GM23248 (cell line): ENCODE data around the gene ZNRD2. TPM values are rescaled to one million over a fixed set of nuclear protein-coding genes. Genes with fewer than 3 reads are reported as not detected.
A peak's percentile ranks its signal among the peaks of the same experiment; 100 is the strongest.

ENCODE experiments used
- DNase-seq: peaks from one replicate; pipeline ENCODE4 v3.0.0-alpha.2; 2015
- H2AFZ ChIP-seq: fragments of 200-600 bp; sonication (generic); 2 replicates; pipeline ENCODE4 v1.6.1; 2016; ENCODE audit warnings: antibody characterized with exemption
- H3F3A ChIP-seq: fragments of 200-600 bp; sonication (generic); 2 replicates; pipeline ENCODE4 v1.6.1; 2016; ENCODE audit warnings: mild to moderate bottlenecking, antibody characterized with exemption, mixed run types; ENCODE audit not compliant: insufficient read depth
- H3K27ac ChIP-seq: fragments of 200-600 bp; sonication (generic); 2 replicates; pipeline ENCODE4 v1.5.1; 2016; ENCODE audit warnings: mild to moderate bottlenecking
- H3K27me3 ChIP-seq: fragments of 200-600 bp; sonication (generic); replicated peaks from 2 replicates; pipeline ENCODE4 v1.6.1; 2016; ENCODE audit warnings: mild to moderate bottlenecking; ENCODE audit not compliant: insufficient read depth
- H3K36me3 ChIP-seq: fragments of 200-600 bp; sonication (generic); 2 replicates; pipeline ENCODE4 v1.6.1; 2016; ENCODE audit warnings: low read depth, mild to moderate bottlenecking
- H3K4me1 ChIP-seq: fragments of 200-600 bp; sonication (generic); 2 replicates; pipeline ENCODE4 v1.6.1; 2016; ENCODE audit warnings: mild to moderate bottlenecking; ENCODE audit not compliant: insufficient read depth
- H3K4me2 ChIP-seq: fragments of 200-600 bp; sonication (generic); one replicate; pipeline ENCODE4 v1.6.1; 2016; ENCODE audit warnings: mild to moderate bottlenecking; ENCODE audit not compliant: unreplicated experiment
- H3K4me3 ChIP-seq: fragments of 200-600 bp; sonication (generic); 2 replicates; pipeline ENCODE4 v1.5.1; 2016; ENCODE audit warnings: mild to moderate bottlenecking
- H3K79me2 ChIP-seq: fragments of 200-600 bp; sonication (generic); 2 replicates; pipeline ENCODE4 v1.6.1; 2016; ENCODE audit warnings: mild to moderate bottlenecking; ENCODE audit not compliant: insufficient read depth
- H3K9ac ChIP-seq: fragments of 200-600 bp; sonication (generic); 2 replicates; pipeline ENCODE4 v1.6.1; 2016; ENCODE audit warnings: mild to moderate bottlenecking
- H3K9me2 ChIP-seq: fragments of 200-600 bp; sonication (generic); 2 replicates; pipeline ENCODE4 v1.6.1; 2016; ENCODE audit warnings: mixed run types, mild to moderate bottlenecking, moderate library complexity; ENCODE audit not compliant: insufficient read depth
- H3K9me3 ChIP-seq: fragments of 200-600 bp; sonication (generic); one replicate; pipeline ENCODE4 v1.6.1; 2017; ENCODE audit warnings: low read depth
- H4K20me1 ChIP-seq: fragments of 200-600 bp; sonication (generic); 2 replicates; pipeline ENCODE4 v1.6.0; 2016; ENCODE audit not compliant: insufficient read depth
- EZH2 ChIP-seq: fragments of 200-600 bp; sonication (generic); IDR thresholded peaks from 2 replicates; pipeline ENCODE4 v1.6.1; 2018; ENCODE audit warnings: antibody characterized with exemption, mild to moderate bottlenecking; ENCODE audit not compliant: insufficient read depth, poor library complexity, severe bottlenecking
- EZH2phosphoT487 ChIP-seq: fragments of 200-600 bp; sonication (generic); IDR thresholded peaks from 2 replicates; pipeline ENCODE4 v1.6.1; 2018; ENCODE audit warnings: antibody characterized with exemption, moderate library complexity, mild to moderate bottlenecking, low read depth; ENCODE audit not compliant: insufficient read depth
- WGBS, 2 experiments: methylation state at CpG; one replicate each; pipeline ENCODE4 v1.1.6; 2015 to 2017; ENCODE audit warnings: low lambda C conversion rate in 2 of 2, low coverage in 1 of 2; ENCODE audit errors: missing lambda C conversion rate in 2 of 2; 5-methylcytosine and 5-hydroxymethylcytosine counted together
- in situ Hi-C: fragments of 300-500 bp; cut with MboI; formaldehyde crosslinking; loops from 2 replicates; pipeline ENCODE4 v1.15.0; 2020
- polyA plus RNA-seq: library from polyadenylated mRNA; unstranded; fragments of >200 nt; fragmentation: Nextera tagmentation; extraction: Ambion mirVana; gene quantifications from 2 replicates; pipeline ENCODE4 v1.2.1, GENCODE V29; 2016
- total RNA-seq: library from RNA; depleted of rRNA; stranded (reverse); fragments of >200 nt; shearing (Covaris generic); gene quantifications from 2 replicates; pipeline ENCODE4 v1.2.3, GENCODE V29; 2014

ZNRD2 gene
- total and polyA plus RNA-seq, 2 experiments from 2014 or later, result 54.5 to 74.9 TPM

GRCh38 chr11:65585396-65586246, 15.3 kb downstream of the ZNRD2 start:
- peaks cover 2% of the 10 kb centered on the region; the same call in 1 of the 2 replicates for H3F3A ChIP-seq
- DNase-seq, result no peak
- H3K36me3 ChIP-seq, result peaks cover 10% of the 10 kb centered on the region; the same call in 1 of the 2 replicates
- H4K20me1 ChIP-seq, result no peaks in the 10 kb centered on the region
- in situ Hi-C loops, result no loop called here
- H3K79me2 ChIP-seq, result no peaks in the 10 kb centered on the region
- no peak overlapping the region for H3K4me3 ChIP-seq
- H3K9me2 ChIP-seq, result no peaks in the 10 kb centered on the region
- H3K9me3 ChIP-seq, result no peaks in the 10 kb centered on the region
- H3K4me2 ChIP-seq, result no peak overlapping the region
- no peak overlapping the region for H3K9ac ChIP-seq
- no peak overlapping the region for H3K27ac ChIP-seq
- no peaks in the 10 kb centered on the region for H3K4me1 ChIP-seq
- H3K27me3 ChIP-seq, result no peaks in the 10 kb centered on the region
- 85 to 88% methylated on average over 20 to 51 of the region's 51 CpGs for WGBS, 2 experiments
- no peak overlapping the region for H2AFZ ChIP-seq
- TF ChIP-seq EZH2phosphoT487 (no peak), EZH2 (no peak)

DNA sequence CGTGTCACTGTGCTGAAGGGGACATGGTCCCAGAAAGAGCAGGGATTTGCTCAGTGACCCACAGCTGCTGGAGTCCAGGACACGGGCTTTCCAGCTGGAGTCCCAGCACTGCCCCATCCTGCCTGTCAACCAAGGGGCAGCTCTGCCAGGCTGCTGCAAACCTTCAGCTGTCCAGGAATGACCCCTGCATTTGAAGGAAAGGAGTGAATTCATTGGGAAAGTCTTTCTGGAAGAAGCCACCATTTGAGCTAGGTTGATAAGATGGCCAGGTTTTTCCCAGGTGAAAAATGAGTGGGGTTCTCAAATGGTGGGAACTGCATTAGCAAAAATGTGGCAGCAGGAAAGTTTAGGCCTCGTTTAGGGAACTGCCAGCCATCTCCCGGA, 16.0 kb downstream of the ZNRD2 start:
- in situ Hi-C loops, result no loop called here
- H2AFZ ChIP-seq, result no peak overlapping the region
- no peaks in the 10 kb centered on the region for H3K4me1 ChIP-seq
- no peak overlapping the region for H3K27ac ChIP-seq
- no peak overlapping the region for H3K4me3 ChIP-seq
- H3K79me2 ChIP-seq, result no peaks in the 10 kb centered on the region
- no peaks in the 10 kb centered on the region for H4K20me1 ChIP-seq
- H3K4me2 ChIP-seq, result no peak overlapping the region
- H3K9ac ChIP-seq, result no peak overlapping the region
- 90 to 92% methylated on average over 4 of the region's 4 CpGs for WGBS, 2 experiments
- H3K9me3 ChIP-seq, result no peaks in the 10 kb centered on the region
- H3K27me3 ChIP-seq, result no peaks in the 10 kb centered on the region
- TF ChIP-seq EZH2phosphoT487 (no peak), EZH2 (no peak)
- H3K9me2 ChIP-seq, result no peaks in the 10 kb centered on the region
- no peak for DNase-seq
- H3F3A ChIP-seq, result peaks cover 5% of the 10 kb centered on the region; the same call in 1 of the 2 replicates
- H3K36me3 ChIP-seq, result peaks cover 12% of the 10 kb centered on the region; the same call in 1 of the 2 replicates

DNA sequence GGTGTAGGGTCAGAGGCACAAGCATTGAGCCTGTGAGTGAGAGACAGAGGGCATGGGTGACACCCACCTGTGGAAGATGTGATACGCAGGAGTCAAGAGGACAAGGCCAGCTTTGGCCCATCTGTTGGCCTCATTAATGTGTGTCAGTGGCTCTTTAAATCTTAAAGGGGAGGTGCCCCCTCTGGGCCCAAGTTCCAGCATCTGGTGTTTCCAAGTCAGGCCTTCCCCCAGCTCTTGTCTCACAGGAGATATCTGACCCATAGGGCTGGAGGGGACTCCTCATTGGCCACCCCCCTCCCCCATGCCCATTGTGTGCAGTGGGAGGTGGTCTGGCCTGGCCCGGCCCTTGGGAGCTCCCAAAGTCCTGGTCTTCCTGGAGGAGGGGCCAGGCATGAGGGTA, 16.4 kb downstream of the ZNRD2 start:
- H2AFZ ChIP-seq, result no peak overlapping the region
- 80 to 83% methylated on average over 2 of the region's 2 CpGs for WGBS, 2 experiments
- no peaks in the 10 kb centered on the region for H3K79me2 ChIP-seq
- H3K27me3 ChIP-seq, result no peaks in the 10 kb centered on the region
- H3K36me3 ChIP-seq, result peaks cover 9% of the 10 kb centered on the region; the same call in 1 of the 2 replicates
- H3K4me1 ChIP-seq, result no peaks in the 10 kb centered on the region
- no peak overlapping the region for H3K4me3 ChIP-seq
- H3F3A ChIP-seq, result peaks cover 5% of the 10 kb centered on the region; the same call in 1 of the 2 replicates
- in situ Hi-C loops, result no loop called here
- H3K9me2 ChIP-seq, result no peaks in the 10 kb centered on the region
- TF ChIP-seq EZH2, result no peak
- TF ChIP-seq EZH2phosphoT487, result no peak
- no peak overlapping the region for H3K4me2 ChIP-seq
- H3K27ac ChIP-seq, result no peak overlapping the region
- DNase-seq, result no peak
- H4K20me1 ChIP-seq, result no peaks in the 10 kb centered on the region
- no peak overlapping the region for H3K9ac ChIP-seq
- no peaks in the 10 kb centered on the region for H3K9me3 ChIP-seq

DNA sequence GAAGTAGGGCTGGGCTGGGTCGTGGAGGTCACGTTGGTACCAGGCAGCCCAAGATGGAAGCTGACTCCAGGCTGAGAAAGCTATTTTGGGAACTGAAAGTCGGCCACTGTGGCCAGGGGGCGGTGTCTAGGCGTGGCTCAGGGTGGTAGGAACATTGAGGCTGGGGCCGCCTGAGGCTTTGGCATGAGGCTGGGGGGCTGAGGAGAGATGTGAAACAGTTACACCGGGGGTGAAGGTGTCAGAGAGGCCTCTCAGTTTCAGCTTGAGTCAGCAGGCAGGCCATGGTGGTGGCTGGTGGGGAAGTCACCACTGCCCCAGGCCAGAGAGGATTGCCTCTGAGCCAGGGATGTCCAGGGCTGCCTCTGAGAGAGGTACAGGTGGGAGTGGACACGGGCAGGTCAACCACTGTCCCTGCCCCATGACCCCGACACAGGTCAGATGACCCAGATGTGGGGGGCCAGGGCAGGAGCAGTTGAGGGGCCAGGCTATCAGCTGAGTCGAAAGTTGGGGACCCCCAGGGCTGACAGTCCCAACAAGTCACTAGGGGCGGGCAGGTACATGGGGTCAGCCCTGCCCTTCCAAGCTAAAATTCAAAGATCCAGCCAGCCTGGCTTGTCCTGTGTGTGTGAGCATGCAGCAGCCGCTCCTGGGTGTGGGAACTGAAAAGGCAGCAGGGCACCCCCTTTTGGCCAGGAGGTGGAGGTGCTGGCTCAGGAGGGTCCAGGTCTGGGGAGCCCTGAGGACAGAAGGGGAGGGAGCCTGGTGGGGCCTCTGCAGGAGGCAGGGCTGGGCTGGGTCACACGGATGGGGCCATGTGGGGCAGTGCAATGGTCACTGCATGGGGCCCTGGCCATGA, 18.1 kb downstream of the ZNRD2 start:
- peak; percentile 64 for DNase-seq
- WGBS, 2 experiments, result 80 to 82% methylated on average over 11 to 13 of the region's 13 CpGs
- H4K20me1 ChIP-seq, result no peaks in the 10 kb centered on the region
- 0 out of 2 replicates have a peak, but pooled peaks cover 6% of the 10 kb centered on the region for H3K36me3 ChIP-seq
- no peak overlapping the region for H3K4me3 ChIP-seq
- in situ Hi-C loops, result no loop called here
- H3K9me2 ChIP-seq, result no peaks in the 10 kb centered on the region
- no peak overlapping the region for H3K27ac ChIP-seq
- no peaks in the 10 kb centered on the region for H3K9me3 ChIP-seq
- no peak for TF ChIP-seq EZH2phosphoT487
- TF ChIP-seq EZH2, result no peak
- no peak overlapping the region for H3K4me2 ChIP-seq
- no peaks in the 10 kb centered on the region for H3K27me3 ChIP-seq
- H2AFZ ChIP-seq, result no peak overlapping the region
- no peak overlapping the region for H3K9ac ChIP-seq
- H3K4me1 ChIP-seq, result no peaks in the 10 kb centered on the region
- H3K79me2 ChIP-seq, result no peaks in the 10 kb centered on the region
- peaks cover 5% of the 10 kb centered on the region; the same call in 1 of the 2 replicates for H3F3A ChIP-seq
